ENCODE data around the gene OXGR1. TPM values are rescaled to one million over a fixed set of nuclear protein-coding genes. Genes with fewer than 3 reads are reported as not detected.

The OXGR1 gene
- total RNA-seq, 1 experiment from 2014 or later = not detected

GRCh38 chr13:97004096-97004876 is 10.0 kb upstream of the OXGR1 start:
- Histone ChIP-seq H3K27me3 (ENCODE audit: insufficient read depth, low read length) (peaks cover 28% of the 10 kb centered on the region; the same call in 1 of the 2 replicates), H3K27ac (ENCODE audit: insufficient read length, low read depth, low read length) (no peak overlapping the region), H2AFZ (ENCODE audit: low read length) (no peak overlapping the region), H2BK20ac (ENCODE audit: low read depth, low read length, poor library complexity, severe bottlenecking) (no peak overlapping the region), H4K5ac (ENCODE audit: insufficient read length, low read depth, low read length) (no peak overlapping the region), H3K79me1 (ENCODE audit: insufficient read depth, low read depth, low read length, poor library complexity, severe bottlenecking) (no peaks in the 10 kb centered on the region), H2BK120ac (ENCODE audit: low read depth, low read length, poor library complexity, severe bottlenecking) (no peak overlapping the region), H4K91ac (ENCODE audit: insufficient read length, low read depth, low read length) (no peak overlapping the region), H3K4me2 (ENCODE audit: insufficient read depth, insufficient read length, low read length) (no peak overlapping the region), H3K4ac (ENCODE audit: low read depth, low read length) (no peak overlapping the region), H3K79me2 (ENCODE audit: insufficient read depth, low read length) (no peaks in the 10 kb centered on the region), H2BK5ac (ENCODE audit: insufficient read length, low read length) (no peak overlapping the region), H3K23ac (ENCODE audit: insufficient read length, low read depth, low read length) (no peak overlapping the region), H2AK5ac (ENCODE audit: insufficient read length, low read length) (no peak overlapping the region), H3K56ac (ENCODE audit: insufficient read length, low read depth, low read length) (no peak overlapping the region), H3K23me2 (ENCODE audit: insufficient read length, low read depth, low read length, poor library complexity, severe bottlenecking) (no peaks in the 10 kb centered on the region), H2BK12ac (ENCODE audit: insufficient read length, low read depth, low read length) (no peak overlapping the region), H4K20me1 (ENCODE audit: control insufficient read depth, insufficient read depth, insufficient read length) (peaks cover 3% of the 10 kb centered on the region), H3K9ac (ENCODE audit: extremely low read depth, insufficient read length, low read length) (no peak overlapping the region), H2BK15ac (ENCODE audit: low read depth, low read length) (no peak overlapping the region), H3T11ph (ENCODE audit: low read length) (no peak overlapping the region), H3K4me1 (ENCODE audit: insufficient read depth, low read length) (0 out of 2 replicates have a peak, but pooled peaks cover 2% of the 10 kb centered on the region), H3K14ac (ENCODE audit: insufficient read depth, low read length) (no peak overlapping the region), H3K9me3 (ENCODE audit: control insufficient read depth, low read depth, low read length) (no peaks in the 10 kb centered on the region), H3K18ac (ENCODE audit: insufficient read length, low read depth, low read length) (no peak overlapping the region), H4K8ac (replicated peaks; ENCODE audit: insufficient read length, low read depth, low read length) (no peak overlapping the region)
- Mint-ChIP-seq H3K4me1 (peaks cover 5 to 9% of the 10 kb centered on the region in 2 experiments), H3K27me3 (ENCODE audit: low read depth) (peaks cover 93% of the 10 kb centered on the region), H3K36me3 (ENCODE audit: insufficient read depth in 1 of 3, low read depth in 3 of 3) (no peaks in the 10 kb centered on the region), H3K9me3 (no peaks in the 10 kb centered on the region; a peak in 1 of 5 replicates), H3K27ac (no peak overlapping the region), H3K4me3 (no peak overlapping the region)
- no peak for DNase-seq
- no CpG with 5 or more reads among the region's 9 CpGs for WGBS (ENCODE audit: extremely low coverage, insufficient read length, low lambda C conversion rate)
- no peak for TF ChIP-seq CTCF (conservative IDR thresholded peaks at IDR 0.05)

Measured in H9 (cell line).